Spleen (tissue), 11 donors: ENCODE data around the gene PRKCE. TPM values are rescaled to one million over a fixed set of nuclear protein-coding genes. Genes with fewer than 3 reads are reported as not detected.

Experiments used
- DNase-seq: peaks from one replicate; pipeline ENCODE4 v3.0.0-alpha.2; 2020
- H3K27ac ChIP-seq, 8 donors: fragments of 200-600 bp; sonication (generic) in 7 of 8; 1 replicate in 4 of 8; 2 replicates in 4 of 8; pipeline versions ENCODE4 v1.5.0 to v1.8.0; 2016 to 2021; ENCODE audit warnings: inconsistent platforms in 4 of 8, mild to moderate bottlenecking in 4 of 8, moderate library complexity in 1 of 8
- H3K27me3 ChIP-seq, 7 donors: fragments of 200-600 bp; sonication (generic) in 6 of 7; replicated peaks in 1 of 7; 1 replicate in 4 of 7; 2 replicates in 3 of 7; pipeline versions ENCODE4 v1.5.0 to v1.8.0; 2016 to 2021; ENCODE audit warnings: inconsistent platforms in 3 of 7, mild to moderate bottlenecking in 1 of 7
- H3K36me3 ChIP-seq, 6 donors: fragments of 200-600 bp; sonication (generic) in 5 of 6; 1 replicate in 4 of 6; 2 replicates in 2 of 6; pipeline versions ENCODE4 v1.5.0 to v1.8.0; 2016 to 2021; ENCODE audit warnings: inconsistent platforms in 2 of 6
- H3K4me1 ChIP-seq, 6 donors: fragments of 200-600 bp; sonication (generic) in 5 of 6; 1 replicate in 3 of 6; 2 replicates in 3 of 6; pipeline versions ENCODE4 v1.5.0 to v1.8.0; 2016 to 2021; ENCODE audit warnings: inconsistent platforms in 3 of 6
- H3K4me3 ChIP-seq, 8 donors: fragments of 200-600 bp; sonication (generic) in 7 of 8; 1 replicate in 4 of 8; 2 replicates in 4 of 8; pipeline versions ENCODE4 v1.5.0 to v1.8.0; 2016 to 2021; ENCODE audit warnings: inconsistent platforms in 4 of 8, mild to moderate bottlenecking in 4 of 8, moderate library complexity in 2 of 8
- H3K9me3 ChIP-seq, 8 donors: fragments of 200-600 bp; sonication (generic) in 7 of 8; 1 replicate in 4 of 8; 2 replicates in 4 of 8; pipeline versions ENCODE4 v1.5.0 to v1.8.0; 2016 to 2021; ENCODE audit warnings: inconsistent platforms in 4 of 8
- POLR2A ChIP-seq, 3 donors: fragments of 450-650 bp; IDR thresholded peaks; one replicate each; pipeline ENCODE4 v1.5.1; 2017; ENCODE audit warnings: antibody characterized with exemption in 3 of 3, mild to moderate bottlenecking in 1 of 3
- POLR2AphosphoS5 ChIP-seq, 3 donors: sonication (generic); formaldehyde crosslinking; IDR thresholded peaks; one replicate each; pipeline ENCODE4 v1.5.1; 2017; ENCODE audit warnings: antibody characterized with exemption in 3 of 3
- WGBS, 5 donors: extraction: QIAGEN DNeasy Blood & Tissue Kit in 3 of 5; methylation state at CpG; one replicate each; pipeline versions ENCODE4 v1.1.5 to v1.1.7; 2013 to 2018; 5-methylcytosine and 5-hydroxymethylcytosine counted together
- intact Hi-C: fragments of 100-400 bp; cut with DNase I; formaldehyde crosslinking; loops from one replicate; pipeline ENCODE4 v1.15.0; 2023; ENCODE audit warnings: low total_unique reads
- polyA plus RNA-seq, 3 donors: library from polyadenylated mRNA; stranded (reverse); fragments of 200-250 nt; gene quantifications; one replicate each; pipeline ENCODE4 v1.2.1, GENCODE V29; 2013
- total RNA-seq, 7 donors: library from RNA; depleted of rRNA in 3 of 7; stranded (reverse); fragments of >200 nt in 3 of 7; fragmentation: NEBNext Ultra II Directional in 4 of 7; extraction: Animal tissue kit (Norgen Biotek cat#: 25700) in 4 of 7; gene quantifications; one replicate each; pipeline versions ENCODE4 v1.1.0 to v1.2.1, GENCODE V29; 2016 to 2021
- TF ChIP-seq, protein P1 (sequence below), 11 experiments: fragments of 200-600 bp in 7 of 11; fragments of 450-650 bp in 4 of 11; sonication (generic) in 4 of 11; IDR thresholded peaks in 8 of 11; conservative IDR thresholded peaks in 3 of 11; 1 replicate in 7 of 11; 2 replicates in 4 of 11; pipeline versions ENCODE4 v1.4.0 to v1.8.0; 2016 to 2021; ENCODE audit warnings: antibody characterized with exemption in 11 of 11, inconsistent platforms in 4 of 11, mild to moderate bottlenecking in 1 of 11
- donor health status: healthy with polysubstance abuse.
- donor health status: DM: no; HTN: no; CAD: no; lungs with moderate emphysema.
- donor health status: DM: no; HTN: no; CAD: no.
- donor health status: Bipolar disorder and iron deficiency.
- donor health status: healthy.
- donor health status: DM: no; HTN: no; CAD: no.
- donor health status: DM: yes; HTN: yes; CAD: no.

PRKCE gene
- total and polyA plus RNA-seq, 10 donors: 2.5 to 43.6 (median 18.8) TPM

DNA sequence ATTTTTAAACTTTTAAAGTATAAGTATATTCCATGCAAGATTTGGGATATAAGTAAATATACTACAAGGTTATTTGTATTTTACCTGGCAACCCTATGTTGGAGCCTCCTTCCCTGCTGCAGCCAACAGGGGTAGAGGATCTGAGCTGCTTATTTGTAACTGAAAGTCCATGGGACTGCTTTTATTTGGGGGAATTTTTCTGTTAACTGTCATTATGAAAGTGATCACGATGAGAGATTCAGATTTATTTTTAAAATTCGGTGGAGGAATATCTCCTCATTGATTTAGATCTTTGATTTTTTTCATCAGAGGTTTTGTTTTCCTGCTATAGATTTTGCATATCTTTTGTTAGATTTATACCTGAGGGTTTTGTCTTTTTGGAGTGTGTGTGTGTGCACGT is 215.9 kb downstream of the PRKCE start:
- Histone ChIP-seq H3K27me3 (no peaks in the 10 kb centered on the region), H3K4me3 (no peak overlapping the region), H3K36me3 (no peaks in the 10 kb centered on the region), H3K4me1 (peaks cover 0 to 37% (median 2%) of the 10 kb centered on the region in 6 donors), H3K9me3 (no peaks in the 10 kb centered on the region), H3K27ac (no peak overlapping the region)
- TF ChIP-seq POLR2A (IDR thresholded peaks at IDR 0.05) (no peak), POLR2AphosphoS5 (IDR thresholded peaks at IDR 0.05) (no peak)
- TF ChIP-seq, protein P1, sequence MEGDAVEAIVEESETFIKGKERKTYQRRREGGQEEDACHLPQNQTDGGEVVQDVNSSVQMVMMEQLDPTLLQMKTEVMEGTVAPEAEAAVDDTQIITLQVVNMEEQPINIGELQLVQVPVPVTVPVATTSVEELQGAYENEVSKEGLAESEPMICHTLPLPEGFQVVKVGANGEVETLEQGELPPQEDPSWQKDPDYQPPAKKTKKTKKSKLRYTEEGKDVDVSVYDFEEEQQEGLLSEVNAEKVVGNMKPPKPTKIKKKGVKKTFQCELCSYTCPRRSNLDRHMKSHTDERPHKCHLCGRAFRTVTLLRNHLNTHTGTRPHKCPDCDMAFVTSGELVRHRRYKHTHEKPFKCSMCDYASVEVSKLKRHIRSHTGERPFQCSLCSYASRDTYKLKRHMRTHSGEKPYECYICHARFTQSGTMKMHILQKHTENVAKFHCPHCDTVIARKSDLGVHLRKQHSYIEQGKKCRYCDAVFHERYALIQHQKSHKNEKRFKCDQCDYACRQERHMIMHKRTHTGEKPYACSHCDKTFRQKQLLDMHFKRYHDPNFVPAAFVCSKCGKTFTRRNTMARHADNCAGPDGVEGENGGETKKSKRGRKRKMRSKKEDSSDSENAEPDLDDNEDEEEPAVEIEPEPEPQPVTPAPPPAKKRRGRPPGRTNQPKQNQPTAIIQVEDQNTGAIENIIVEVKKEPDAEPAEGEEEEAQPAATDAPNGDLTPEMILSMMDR (IDR thresholded peaks at IDR 0.05 in 8 of 11, conservative IDR thresholded peaks at IDR 0.05 in 3 of 11): no peak
- 63 to 82% (median 76%) methylated on average over 3 of the region's 3 CpGs for WGBS, 5 donors
- intact Hi-C loops: no loop called here
- no peak for DNase-seq

DNA sequence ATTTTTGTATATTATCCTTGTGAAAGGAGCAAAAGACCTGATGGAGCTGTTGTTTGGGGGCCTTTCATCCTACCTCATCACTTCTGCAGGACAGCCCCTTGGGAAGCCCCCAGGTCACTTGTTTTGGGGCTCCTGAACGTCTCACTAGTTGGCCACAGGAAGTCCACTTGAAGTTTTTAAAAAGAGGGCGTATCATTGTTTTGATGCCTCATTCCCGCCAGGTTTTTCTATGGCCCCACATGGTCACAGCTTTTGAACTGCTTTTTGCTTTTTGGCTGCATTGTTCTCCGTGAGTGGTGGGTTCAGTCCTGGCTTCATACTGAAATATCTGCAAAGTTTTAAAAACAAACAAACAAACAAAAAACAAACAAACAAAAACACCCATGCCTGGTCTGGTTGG is 216.3 kb downstream of the PRKCE start:
- Histone ChIP-seq H3K4me3 (no peak overlapping the region), H3K27ac (no peak overlapping the region), H3K9me3 (no peaks in the 10 kb centered on the region), H3K36me3 (no peaks in the 10 kb centered on the region), H3K27me3 (no peaks in the 10 kb centered on the region), H3K4me1 (peaks cover 0 to 32% (median under 1%) of the 10 kb centered on the region in 6 donors)
- intact Hi-C loops: no loop called here
- 67 to 75% (median 71%) methylated on average over 4 of the region's 4 CpGs for WGBS, 5 donors
- TF ChIP-seq, protein P1 (IDR thresholded peaks at IDR 0.05 in 8 of 11, conservative IDR thresholded peaks at IDR 0.05 in 3 of 11): no peak
- no peak for TF ChIP-seq POLR2AphosphoS5 (IDR thresholded peaks at IDR 0.05)
- no peak for TF ChIP-seq POLR2A (IDR thresholded peaks at IDR 0.05)
- DNase-seq: no peak

DNA sequence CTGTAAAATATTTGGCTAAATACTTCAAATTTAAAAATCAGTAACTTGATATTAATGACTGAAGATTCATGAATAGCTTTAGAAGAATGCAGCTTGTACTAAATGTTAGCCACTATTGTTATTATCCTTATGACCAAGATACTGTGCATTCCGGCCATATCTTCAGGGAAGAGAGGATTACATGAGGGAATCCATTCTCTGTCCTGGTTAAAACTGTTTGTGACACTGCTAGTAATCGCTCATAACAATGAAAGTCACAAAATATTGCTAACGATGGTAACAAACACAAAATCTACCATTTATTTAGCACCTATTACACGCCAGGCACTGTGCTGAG is 217.7 kb downstream of the PRKCE start:
- Histone ChIP-seq H3K27me3 (no peaks in the 10 kb centered on the region), H3K36me3 (no peaks in the 10 kb centered on the region), H3K4me3 (no peak overlapping the region), H3K4me1 (peaks cover 0 to 24% (median 0%) of the 10 kb centered on the region in 6 donors), H3K27ac (no peak overlapping the region), H3K9me3 (no peaks in the 10 kb centered on the region)
- TF ChIP-seq POLR2A (IDR thresholded peaks at IDR 0.05) (no peak), POLR2AphosphoS5 (IDR thresholded peaks at IDR 0.05) (no peak)
- TF ChIP-seq, protein P1 (IDR thresholded peaks at IDR 0.05 in 8 of 11, conservative IDR thresholded peaks at IDR 0.05 in 3 of 11): no peak
- no peak for DNase-seq
- WGBS, 5 donors: 81 to 98% (median 96%) methylated on average over 4 of the region's 4 CpGs
- intact Hi-C loops: no loop called here

DNA sequence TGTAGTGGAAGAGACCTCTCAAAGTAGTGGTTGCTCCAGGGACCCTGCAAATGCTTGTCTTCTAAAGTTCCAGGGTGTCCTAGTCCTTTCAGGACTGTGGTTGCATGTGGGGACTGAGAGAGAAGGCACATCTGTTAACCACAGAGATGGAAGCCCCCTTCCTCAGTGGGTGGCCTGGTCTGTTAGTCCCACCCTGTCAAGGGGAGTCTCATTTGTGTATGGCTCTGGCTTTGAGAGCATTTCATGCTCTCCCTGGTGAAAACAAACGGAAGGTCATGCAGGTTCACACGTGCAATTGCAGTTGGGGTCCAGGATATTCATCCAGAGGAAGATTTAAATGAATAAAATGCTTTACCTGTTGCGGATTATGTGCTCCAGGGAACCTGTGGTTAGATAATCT is 219.6 kb downstream of the PRKCE start:
- Histone ChIP-seq H3K36me3 (peaks cover 0 to 2% (median 0%) of the 10 kb centered on the region in 6 donors), H3K4me3 (no peak overlapping the region), H3K9me3 (peaks cover 0 to 11% (median 8%) of the 10 kb centered on the region in 8 donors), H3K27ac (no peak overlapping the region), H3K4me1 (peaks cover 0 to 24% (median 0%) of the 10 kb centered on the region in 6 donors), H3K27me3 (no peaks in the 10 kb centered on the region)
- intact Hi-C loops: no loop called here
- 68 to 85% (median 77%) methylated on average over 3 of the region's 3 CpGs for WGBS, 5 donors
- TF ChIP-seq POLR2AphosphoS5 (IDR thresholded peaks at IDR 0.05) (no peak), POLR2A (IDR thresholded peaks at IDR 0.05) (no peak)
- TF ChIP-seq, protein P1 (IDR thresholded peaks at IDR 0.05 in 8 of 11, conservative IDR thresholded peaks at IDR 0.05 in 3 of 11): no peak
- DNase-seq: no peak
